CD14-positive monocyte (primary cell): ENCODE data around the gene MEIS2. TPM values are rescaled to one million over a fixed set of nuclear protein-coding genes. Genes with fewer than 3 reads are reported as not detected.

Experiments used
- DNase-seq, 3 donors: peaks; one replicate each; pipeline ENCODE4 v3.0.0-alpha.2; 2011 to 2022
- H2AFZ ChIP-seq: 2 replicates; pipeline ENCODE4 v1.6.0; 2012; ENCODE audit warnings: mild to moderate bottlenecking, low read depth, low read length, inconsistent platforms; ENCODE audit not compliant: insufficient read depth, poor library complexity, severe bottlenecking
- H3K27ac ChIP-seq, 2 donors: 1 replicate in 1 of 2; 2 replicates in 1 of 2; pipeline ENCODE4 v1.5.1; 2012 to 2013; ENCODE audit warnings: low read length in 2 of 2, control low read depth in 1 of 2, inconsistent platforms in 1 of 2, low read depth in 1 of 2, mild to moderate bottlenecking in 1 of 2
- H3K27me3 ChIP-seq, 2 donors: one replicate each; pipeline versions ENCODE4 v1.6.0 to v1.6.1; 2011 to 2013; ENCODE audit warnings: low read length in 2 of 2; ENCODE audit not compliant: control insufficient read depth in 2 of 2, insufficient read depth in 2 of 2
- H3K36me3 ChIP-seq, 2 donors: replicated peaks in 1 of 2; 1 replicate in 1 of 2; 2 replicates in 1 of 2; pipeline versions ENCODE4 v1.5.1 to v1.6.1; 2012 to 2013; ENCODE audit warnings: low read length in 2 of 2, control low read depth in 1 of 2, inconsistent platforms in 1 of 2, mild to moderate bottlenecking in 1 of 2; ENCODE audit not compliant: insufficient read depth in 2 of 2, control insufficient read depth in 1 of 2
- H3K4me1 ChIP-seq, 2 donors: 1 replicate in 1 of 2; 2 replicates in 1 of 2; pipeline versions ENCODE4 v1.5.1 to v1.6.1; 2012 to 2013; ENCODE audit warnings: low read length in 2 of 2, control low read depth in 1 of 2, inconsistent platforms in 1 of 2, mild to moderate bottlenecking in 1 of 2, moderate library complexity in 1 of 2; ENCODE audit not compliant: insufficient read depth in 2 of 2, control insufficient read depth in 1 of 2
- H3K4me2 ChIP-seq: replicated peaks from 2 replicates; pipeline ENCODE3; 2012; ENCODE audit warnings: low read length, moderate library complexity, mild to moderate bottlenecking; ENCODE audit not compliant: poor library complexity, severe bottlenecking; ENCODE audit errors: extremely low read depth
- H3K4me3 ChIP-seq, 3 experiments: fragments of 200-600 bp in 1 of 3; sonication (generic) in 1 of 3; replicated peaks in 1 of 3; 1 replicate in 2 of 3; 2 replicates in 1 of 3; pipeline ENCODE4 v1.5.1; 2011 to 2013; ENCODE audit warnings: low read length in 3 of 3, mild to moderate bottlenecking in 3 of 3, control low read depth in 2 of 3, low read depth in 2 of 3, inconsistent platforms in 1 of 3, moderate library complexity in 1 of 3
- H3K79me2 ChIP-seq: 2 replicates; pipeline ENCODE4 v1.6.0; 2012; ENCODE audit warnings: mild to moderate bottlenecking, control low read depth, inconsistent platforms, low read length, moderate library complexity; ENCODE audit not compliant: insufficient read depth
- H3K9ac ChIP-seq: 2 replicates; pipeline ENCODE4 v1.6.0; 2017; ENCODE audit warnings: low read length, mild to moderate bottlenecking; ENCODE audit not compliant: insufficient read depth, poor library complexity, severe bottlenecking
- H3K9me3 ChIP-seq, 2 donors: replicated peaks in 1 of 2; 1 replicate in 1 of 2; 2 replicates in 1 of 2; pipeline versions ENCODE4 v1.5.1 to v1.6.1; 2012 to 2013; ENCODE audit warnings: low read length in 2 of 2, control low read depth in 1 of 2; ENCODE audit not compliant: control insufficient read depth in 1 of 2, insufficient read depth in 1 of 2
- H4K20me1 ChIP-seq: 2 replicates; pipeline ENCODE4 v1.6.0; 2012; ENCODE audit warnings: mild to moderate bottlenecking, low read length, control low read depth, moderate library complexity; ENCODE audit not compliant: insufficient read depth
- H3K27ac Mint-ChIP-seq, 7 donors: one replicate each; pipeline ENCODE4 v1.8.0; 2020; ENCODE audit warnings: mild to moderate bottlenecking in 7 of 7, mixed read lengths in 7 of 7, moderate library complexity in 6 of 7, inconsistent platforms in 2 of 7
- H3K27me3 Mint-ChIP-seq, 3 donors: one replicate each; pipeline ENCODE4 v1.8.0; 2021 to 2022; ENCODE audit warnings: low read depth in 3 of 3, mild to moderate bottlenecking in 3 of 3, mixed read lengths in 3 of 3, moderate library complexity in 3 of 3, inconsistent platforms in 1 of 3
- H3K36me3 Mint-ChIP-seq, 2 donors: one replicate each; pipeline ENCODE4 v1.8.0; 2020; ENCODE audit warnings: mixed read lengths in 2 of 2, inconsistent platforms in 1 of 2, mild to moderate bottlenecking in 1 of 2
- H3K4me1 Mint-ChIP-seq: one replicate; pipeline ENCODE4 v1.8.0; 2020; ENCODE audit warnings: mild to moderate bottlenecking, mixed read lengths
- H3K4me3 Mint-ChIP-seq, 2 donors: one replicate each; pipeline ENCODE4 v1.8.0; 2020; ENCODE audit warnings: mild to moderate bottlenecking in 2 of 2, mixed read lengths in 2 of 2, moderate library complexity in 1 of 2
- H3K9me3 Mint-ChIP-seq, 7 donors: one replicate each; pipeline ENCODE4 v1.8.0; 2020 to 2022; ENCODE audit warnings: mixed read lengths in 7 of 7, mild to moderate bottlenecking in 6 of 7, moderate library complexity in 6 of 7, inconsistent platforms in 2 of 7
- WGBS: methylation state at CpG from one replicate; pipeline ENCODE4 v1.1.5; 2013; ENCODE audit warnings: missing lambda C conversion rate; ENCODE audit not compliant: insufficient coverage; 5-methylcytosine and 5-hydroxymethylcytosine counted together
- intact Hi-C, 2 donors: fragments of 100-400 bp; cut with micrococcal nuclease; formaldehyde crosslinking; loops; one replicate each; pipeline versions ENCODE4 v1.15.0 to v1.15.1; 2023
- polyA plus RNA-seq, 3 donors: library from polyadenylated mRNA; depleted of rRNA in 1 of 3; unstranded in 2 of 3; stranded (reverse) in 1 of 3; fragments of 300-500 nt in 2 of 3; fragments of >200 nt in 1 of 3; fragmentation: Illumina TruSeq in 2 of 3; gene quantifications; 1 replicate in 2 of 3; 2 replicates in 1 of 3; pipeline ENCODE4 v1.2.3, GENCODE V29; 2012 to 2021
- TF ChIP-seq, protein P1 (sequence below): fragments of 200-600 bp; IDR thresholded peaks from one replicate; pipeline ENCODE4 v1.8.0; 2022; ENCODE audit warnings: antibody characterized with exemption, mild to moderate bottlenecking

The MEIS2 gene
- polyA plus RNA-seq, 3 donors = not detected

DNA sequence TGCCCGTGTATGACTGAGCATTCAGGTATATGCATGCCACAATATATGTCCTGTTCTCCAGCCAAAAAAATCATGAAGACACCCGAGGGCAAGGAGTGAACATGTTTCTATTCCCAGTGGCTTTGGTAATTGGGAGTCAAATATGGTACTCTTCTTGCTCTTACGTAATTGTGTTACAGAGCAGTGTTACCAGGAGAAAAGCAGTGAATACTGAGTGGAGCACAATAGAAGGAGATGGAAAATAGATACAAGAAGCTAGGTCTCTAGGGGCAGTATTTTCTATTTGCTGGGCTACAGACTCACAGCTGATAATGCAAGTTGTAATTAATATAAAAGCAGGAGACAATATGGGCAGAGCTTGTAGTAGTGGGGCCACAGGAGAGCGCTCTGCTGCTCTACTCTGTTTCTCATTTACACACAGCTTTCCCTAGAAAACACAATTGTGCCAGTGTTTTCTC is 13.2 kb downstream of the MEIS2 start:
- whole genome bisulfite sequencing = 85% methylated on average over 3 of the region's 4 CpGs
- no peak for DNase-seq
- no peaks in the 10 kb centered on the region for H3K79me2 ChIP-seq
- H3K9me3 Mint-ChIP-seq = peaks cover 0 to 3% (median 0%) of the 10 kb centered on the region in 7 donors
- H2AFZ ChIP-seq = no peak overlapping the region
- no peak overlapping the region for H3K27ac ChIP-seq
- H3K27me3 ChIP-seq = peaks cover 6% of the 10 kb centered on the region in 2 donors
- no peaks in the 10 kb centered on the region for H3K36me3 ChIP-seq
- H3K4me3 Mint-ChIP-seq = peak overlapping the region in 1 of 2 donors; percentile 14
- no peaks in the 10 kb centered on the region for H4K20me1 ChIP-seq
- no peaks in the 10 kb centered on the region for H3K9me3 ChIP-seq
- H3K4me1 ChIP-seq = no peaks in the 10 kb centered on the region
- intact Hi-C loops = no loop called here
- peaks cover 0 to 12% (median 11%) of the 10 kb centered on the region in 3 donors for H3K27me3 Mint-ChIP-seq
- TF ChIP-seq, protein P1, sequence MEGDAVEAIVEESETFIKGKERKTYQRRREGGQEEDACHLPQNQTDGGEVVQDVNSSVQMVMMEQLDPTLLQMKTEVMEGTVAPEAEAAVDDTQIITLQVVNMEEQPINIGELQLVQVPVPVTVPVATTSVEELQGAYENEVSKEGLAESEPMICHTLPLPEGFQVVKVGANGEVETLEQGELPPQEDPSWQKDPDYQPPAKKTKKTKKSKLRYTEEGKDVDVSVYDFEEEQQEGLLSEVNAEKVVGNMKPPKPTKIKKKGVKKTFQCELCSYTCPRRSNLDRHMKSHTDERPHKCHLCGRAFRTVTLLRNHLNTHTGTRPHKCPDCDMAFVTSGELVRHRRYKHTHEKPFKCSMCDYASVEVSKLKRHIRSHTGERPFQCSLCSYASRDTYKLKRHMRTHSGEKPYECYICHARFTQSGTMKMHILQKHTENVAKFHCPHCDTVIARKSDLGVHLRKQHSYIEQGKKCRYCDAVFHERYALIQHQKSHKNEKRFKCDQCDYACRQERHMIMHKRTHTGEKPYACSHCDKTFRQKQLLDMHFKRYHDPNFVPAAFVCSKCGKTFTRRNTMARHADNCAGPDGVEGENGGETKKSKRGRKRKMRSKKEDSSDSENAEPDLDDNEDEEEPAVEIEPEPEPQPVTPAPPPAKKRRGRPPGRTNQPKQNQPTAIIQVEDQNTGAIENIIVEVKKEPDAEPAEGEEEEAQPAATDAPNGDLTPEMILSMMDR = no peak
- no peaks in the 10 kb centered on the region for H3K36me3 Mint-ChIP-seq
- H3K4me3 ChIP-seq = no peak overlapping the region
- no peak overlapping the region for H3K9ac ChIP-seq
- no peak overlapping the region for H3K4me2 ChIP-seq
- H3K4me1 Mint-ChIP-seq = no peaks in the 10 kb centered on the region
- H3K27ac Mint-ChIP-seq = no peak overlapping the region

DNA sequence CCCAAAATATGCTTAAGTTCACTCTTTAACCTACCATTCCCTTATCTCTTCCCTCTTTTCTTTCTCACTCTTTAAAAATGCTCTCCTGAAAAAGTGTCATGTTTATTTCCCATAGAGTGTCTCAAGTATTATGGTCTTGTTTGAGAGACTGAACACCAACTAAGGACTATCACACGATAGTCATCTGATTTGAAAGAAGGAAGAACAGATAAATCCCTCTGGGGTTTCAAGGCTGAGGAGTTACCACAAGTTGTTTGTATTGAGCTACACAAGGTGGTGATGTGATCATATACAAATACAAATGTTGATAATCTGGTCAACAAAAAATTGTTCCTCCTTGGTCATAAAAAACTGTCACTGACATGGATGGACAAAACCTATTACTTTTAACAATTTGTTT is 13.8 kb downstream of the MEIS2 start:
- WGBS = no CpG with 5 or more reads among the region's 1 CpG
- H2AFZ ChIP-seq = no peak overlapping the region
- no peak overlapping the region for H3K27ac Mint-ChIP-seq
- TF ChIP-seq, protein P1 = no peak
- no peaks in the 10 kb centered on the region for H4K20me1 ChIP-seq
- H3K9me3 Mint-ChIP-seq = peaks cover 0 to 4% (median 2%) of the 10 kb centered on the region in 7 donors
- H3K27ac ChIP-seq = no peak overlapping the region
- no peak overlapping the region for H3K4me2 ChIP-seq
- H3K4me1 ChIP-seq = no peaks in the 10 kb centered on the region
- H3K4me1 Mint-ChIP-seq = no peaks in the 10 kb centered on the region
- no peak overlapping the region for H3K4me3 ChIP-seq
- H3K27me3 Mint-ChIP-seq = peaks cover 0 to 9% (median 8%) of the 10 kb centered on the region in 3 donors
- no peaks in the 10 kb centered on the region for H3K36me3 ChIP-seq
- no peaks in the 10 kb centered on the region for H3K79me2 ChIP-seq
- intact Hi-C loops = no loop called here
- H3K4me3 Mint-ChIP-seq = no peak overlapping the region
- H3K36me3 Mint-ChIP-seq = no peaks in the 10 kb centered on the region
- H3K9ac ChIP-seq = no peak overlapping the region
- H3K27me3 ChIP-seq = peaks cover under 1 to 4% of the 10 kb centered on the region in 2 donors
- DNase-seq = no peak
- no peaks in the 10 kb centered on the region for H3K9me3 ChIP-seq
